GM23338 (cell line): ENCODE measurements around the gene ZNF224. TPM values are rescaled to one million over a fixed set of nuclear protein-coding genes. Genes with fewer than 3 reads are reported as not detected.

Experiments
- ATAC-seq: fragments of 200-7000 bp; cut with Tn5 transposase; 3 replicates; pipeline ENCODE4 v1.9.1; 2020
- DNase-seq: peaks from one replicate; pipeline ENCODE4 v3.0.0-alpha.2; 2015; ENCODE audit warnings: low spot score
- H2AFZ ChIP-seq: fragments of 200-600 bp; sonication (generic); 2 replicates; pipeline ENCODE4 v1.8.0; 2016; ENCODE audit warnings: antibody characterized with exemption, mild to moderate bottlenecking, moderate library complexity
- H3F3A ChIP-seq: fragments of 200-600 bp; sonication (generic); replicated peaks from 2 replicates; pipeline ENCODE4 v1.8.0; 2017; ENCODE audit warnings: antibody characterized with exemption, mixed run types, low read depth
- H3K27ac ChIP-seq: fragments of 200-600 bp; sonication (generic); 2 replicates; pipeline ENCODE4 v1.6.1; 2016; ENCODE audit warnings: low read depth
- H3K27me3 ChIP-seq: fragments of 200-600 bp; sonication (generic); 2 replicates; pipeline ENCODE4 v1.8.0; 2016; ENCODE audit warnings: mild to moderate bottlenecking, mixed run types, moderate library complexity; ENCODE audit not compliant: insufficient read depth
- H3K36me3 ChIP-seq: fragments of 200-600 bp; sonication (generic); 2 replicates; pipeline ENCODE4 v1.8.0; 2016; ENCODE audit warnings: mild to moderate bottlenecking; ENCODE audit not compliant: insufficient read depth
- H3K4me1 ChIP-seq: fragments of 200-600 bp; sonication (generic); 2 replicates; pipeline ENCODE4 v1.8.0; 2016; ENCODE audit warnings: mild to moderate bottlenecking, moderate library complexity; ENCODE audit not compliant: insufficient read depth
- H3K4me2 ChIP-seq: fragments of 200-600 bp; sonication (generic); 2 replicates; pipeline ENCODE4 v1.7.1; 2017; ENCODE audit warnings: mixed run types
- H3K4me3 ChIP-seq: fragments of 200-600 bp; sonication (generic); 2 replicates; pipeline ENCODE4 v1.6.1; 2016; ENCODE audit warnings: mixed run types
- H3K79me2 ChIP-seq: fragments of 200-600 bp; sonication (generic); replicated peaks from 2 replicates; pipeline ENCODE4 v1.8.0; 2017; ENCODE audit warnings: mild to moderate bottlenecking; ENCODE audit not compliant: insufficient read depth
- H3K9me2 ChIP-seq: fragments of 200-600 bp; sonication (generic); 2 replicates; pipeline ENCODE4 v1.8.0; 2017; ENCODE audit not compliant: insufficient read depth
- H4K20me1 ChIP-seq: fragments of 200-600 bp; sonication (generic); replicated peaks from 2 replicates; pipeline ENCODE4 v1.8.0; 2017; ENCODE audit warnings: mild to moderate bottlenecking; ENCODE audit not compliant: insufficient read depth
- H3K27ac Mint-ChIP-seq: 2 replicates; pipeline ENCODE4 v1.8.0; 2020; ENCODE audit warnings: inconsistent platforms, mild to moderate bottlenecking, moderate library complexity, mixed read lengths
- H3K27me3 Mint-ChIP-seq: 3 replicates; pipeline ENCODE4 v1.8.0; 2022; ENCODE audit warnings: low read depth, mild to moderate bottlenecking, moderate library complexity, mixed read lengths, inconsistent platforms; ENCODE audit not compliant: insufficient read depth, poor library complexity
- H3K36me3 Mint-ChIP-seq: 3 replicates; pipeline ENCODE4 v1.8.0; 2021; ENCODE audit warnings: low read depth, mild to moderate bottlenecking, inconsistent platforms, moderate library complexity, mixed read lengths
- H3K4me1 Mint-ChIP-seq: 3 replicates; pipeline ENCODE4 v1.8.0; 2020; ENCODE audit warnings: mild to moderate bottlenecking, inconsistent platforms, mixed read lengths
- H3K4me3 Mint-ChIP-seq: 3 replicates; pipeline ENCODE4 v1.8.0; 2021; ENCODE audit warnings: moderate library complexity, mild to moderate bottlenecking, inconsistent platforms, mixed read lengths
- H3K9me3 Mint-ChIP-seq: 3 replicates; pipeline ENCODE4 v1.8.0; 2020; ENCODE audit warnings: moderate library complexity, mild to moderate bottlenecking, inconsistent platforms, mixed read lengths
- CREB1 ChIP-seq: fragments of 250-450 bp; sonication (Bioruptor Pico); IDR thresholded peaks from 2 replicates; pipeline ENCODE4 v1.5.0; 2020; ENCODE audit warnings: low read depth, mild to moderate bottlenecking, moderate library complexity
- CTCF ChIP-seq, 2 experiments: fragments of 200-600 bp in 1 of 2; sonication (generic) in 1 of 2; conservative IDR thresholded peaks; 2 replicates each; pipeline versions ENCODE4 v1.5.1 to v1.6.1; 2016 to 2017; ENCODE audit warnings: antibody characterized with exemption in 2 of 2, low read depth in 2 of 2, mild to moderate bottlenecking in 2 of 2, moderate library complexity in 1 of 2
- ETS1 ChIP-seq: IDR thresholded peaks from 2 replicates; pipeline ENCODE4 v1.6.1; 2016; ENCODE audit warnings: antibody characterized with exemption
- EZH2 ChIP-seq: fragments of 200-600 bp; sonication (generic); IDR thresholded peaks from one replicate; pipeline ENCODE4 v1.8.0; 2017; ENCODE audit warnings: antibody characterized with exemption, mild to moderate bottlenecking, low read depth; ENCODE audit not compliant: unreplicated experiment
- EZH2phosphoT487 ChIP-seq: fragments of 200-600 bp; sonication (generic); IDR thresholded peaks from one replicate; pipeline ENCODE4 v1.8.1; 2018; ENCODE audit warnings: antibody characterized with exemption; ENCODE audit not compliant: unreplicated experiment
- JUNB ChIP-seq: IDR thresholded peaks from one replicate; pipeline ENCODE4 v1.6.1; 2016; ENCODE audit warnings: antibody characterized with exemption; ENCODE audit not compliant: unreplicated experiment
- NANOG ChIP-seq: IDR thresholded peaks from 2 replicates; pipeline ENCODE4 v1.6.1; 2016; ENCODE audit warnings: antibody characterized with exemption, borderline replicate concordance
- POLR2AphosphoS5 ChIP-seq: IDR thresholded peaks from 2 replicates; pipeline ENCODE4 v1.6.1; 2016; ENCODE audit warnings: antibody characterized with exemption, low read depth
- STAT1 ChIP-seq: IDR thresholded peaks from one replicate; pipeline ENCODE4 v1.6.1; 2016; ENCODE audit warnings: antibody characterized with exemption; ENCODE audit not compliant: unreplicated experiment
- ZNF114 ChIP-seq: fragments of 250-450 bp; sonication (Bioruptor Pico); IDR thresholded peaks from 2 replicates; pipeline ENCODE4 v1.5.0; 2020; ENCODE audit warnings: mild to moderate bottlenecking, moderate library complexity
- ZNF331 ChIP-seq: fragments of 250-450 bp; sonication (Bioruptor Pico); IDR thresholded peaks from 2 replicates; pipeline ENCODE4 v1.5.0; 2020; ENCODE audit warnings: low read depth, mild to moderate bottlenecking, moderate library complexity
- polyA plus RNA-seq: library from polyadenylated mRNA; unstranded; fragments of >200 nt; fragmentation: Nextera tagmentation; extraction: Ambion mirVana; gene quantifications from 2 replicates; pipeline ENCODE4 v1.2.1, GENCODE V29; 2016
- total RNA-seq: library from RNA; depleted of rRNA; stranded (reverse); fragments of >200 nt; shearing (Covaris generic); gene quantifications from 2 replicates; pipeline ENCODE4 v1.2.3, GENCODE V29; 2014

The ZNF224 gene
- total and polyA plus RNA-seq, 2 experiments from 2014 or later, result 9.4 to 16.5 TPM

- no peaks in the 10 kb centered on the region for H3K4me1 ChIP-seq
- no peak overlapping the region for H3K27ac ChIP-seq
- peaks cover 7% of the 10 kb centered on the region for H3K27me3 Mint-ChIP-seq
- no peaks in the 10 kb centered on the region for H4K20me1 ChIP-seq
- H3F3A ChIP-seq, result no peaks in the 10 kb centered on the region
- no peak overlapping the region for H2AFZ ChIP-seq
- peaks cover 30% of the 10 kb centered on the region for H3K36me3 ChIP-seq
- DNase-seq (no peak), ATAC-seq (no peak)
- no peak overlapping the region for H3K4me2 ChIP-seq
- TF ChIP-seq ZNF114 (CRISPR knock-in tag) (no peak), JUNB (no peak)
- H3K4me3 Mint-ChIP-seq, result no peak overlapping the region
- no peaks in the 10 kb centered on the region for H3K27me3 ChIP-seq
- no peaks in the 10 kb centered on the region for H3K9me2 ChIP-seq
- H3K9me3 Mint-ChIP-seq, result peaks cover 69% of the 10 kb centered on the region
- no peak overlapping the region for H3K4me3 ChIP-seq
- H3K36me3 Mint-ChIP-seq, result peaks cover 72% of the 10 kb centered on the region
- H3K79me2 ChIP-seq, result peaks cover 21% of the 10 kb centered on the region
- no peak overlapping the region for H3K27ac Mint-ChIP-seq
- no peaks in the 10 kb centered on the region for H3K4me1 Mint-ChIP-seq
Measured at GRCh38 chr19:44109458-44109857, 15.3 kb downstream of the ZNF224 start.

- TF ChIP-seq NANOG (no peak), EZH2phosphoT487 (no peak), CREB1 (CRISPR knock-in tag) (peak; percentile 43; the same call in 1 of the 2 replicates), POLR2AphosphoS5 (peak; percentile 77), ZNF114 (CRISPR knock-in tag) (no peak), EZH2 (no peak)
- peak overlapping the region; percentile 97 for H3K4me3 Mint-ChIP-seq
- Histone ChIP-seq H3K36me3 (peaks cover 15% of the 10 kb centered on the region), H3K27me3 (no peaks in the 10 kb centered on the region), H4K20me1 (no peaks in the 10 kb centered on the region), H3F3A (no peaks in the 10 kb centered on the region), H2AFZ (no peak overlapping the region), H3K27ac (peak overlapping the region; percentile 67), H3K4me2 (peak overlapping the region; percentile 73), H3K4me3 (peak overlapping the region; percentile 63), H3K9me2 (no peaks in the 10 kb centered on the region), H3K4me1 (no peaks in the 10 kb centered on the region), H3K79me2 (peaks cover 31% of the 10 kb centered on the region)
- peaks cover 54% of the 10 kb centered on the region for H3K36me3 Mint-ChIP-seq
- peaks cover 48% of the 10 kb centered on the region for H3K9me3 Mint-ChIP-seq
- peak overlapping the region; percentile 96 for H3K27ac Mint-ChIP-seq
- ATAC-seq, result peak; percentile 70
- no peaks in the 10 kb centered on the region for H3K4me1 Mint-ChIP-seq
- DNase-seq, result peak; percentile 96
- H3K27me3 Mint-ChIP-seq, result peaks cover 7% of the 10 kb centered on the region
Measured at GRCh38 chr19:44111910-44112463, 17.8 kb downstream of the ZNF224 start.

- Mint-ChIP-seq H3K36me3 (peaks cover 50% of the 10 kb centered on the region), H3K4me3 (peak overlapping the region; percentile 97), H3K4me1 (no peaks in the 10 kb centered on the region), H3K27ac (peak overlapping the region; percentile 96), H3K9me3 (peaks cover 41% of the 10 kb centered on the region), H3K27me3 (peaks cover 4% of the 10 kb centered on the region)
- H3F3A ChIP-seq, result no peaks in the 10 kb centered on the region
- H3K4me2 ChIP-seq, result peak overlapping the region; percentile 73
- DNase-seq, result peak; percentile 2
- H3K27me3 ChIP-seq, result no peaks in the 10 kb centered on the region
- H3K79me2 ChIP-seq, result peaks cover 31% of the 10 kb centered on the region
- no peaks in the 10 kb centered on the region for H4K20me1 ChIP-seq
- peaks cover 8% of the 10 kb centered on the region for H3K36me3 ChIP-seq
- H2AFZ ChIP-seq, result no peak overlapping the region
- no peaks in the 10 kb centered on the region for H3K9me2 ChIP-seq
- H3K27ac ChIP-seq, result peak overlapping the region; percentile 67
- H3K4me3 ChIP-seq, result peak overlapping the region; percentile 63
- peak; percentile 4; the same call in 2 of the 3 replicates for ATAC-seq
- H3K4me1 ChIP-seq, result no peaks in the 10 kb centered on the region
- no peak for TF ChIP-seq ZNF331 (CRISPR knock-in tag)
- TF ChIP-seq EZH2, result no peak
- no peak for TF ChIP-seq NANOG
- no peak for TF ChIP-seq EZH2phosphoT487
- TF ChIP-seq JUNB, result no peak
- TF ChIP-seq CTCF (conservative IDR thresholded peaks at IDR 0.05; ENCODE audit: low read depth in 2 of 2), result no peak
- TF ChIP-seq ETS1, result no peak
- TF ChIP-seq POLR2AphosphoS5, result no peak; the same call in 1 of the 2 replicates
- no peak for TF ChIP-seq STAT1
Measured at GRCh38 chr19:44112802-44113137, 18.6 kb downstream of the ZNF224 start.
